Stimulated activated CD8-positive, alpha-beta memory T cell treated with anti-CD3 and anti-CD28 coated beads, Interleukin-12 subunit alpha, Interleukin-12 subunit beta, amount 100 ng/mL, for 4 hours (primary cell): Measurements from ENCODE around the gene CLEC18A.
"Not testable (repeated sequence)": the region's sequence is repeated elsewhere in the genome, so short reads cannot be mapped to it uniquely, and the experiment has no call there.

Experiments used
- DNase-seq: peaks from one replicate; pipeline ENCODE4 v3.0.0-alpha.2; 2020; ENCODE audit warnings: low read depth

The CLEC18A gene

GRCh38 chr16:69930117-69930776, 20.9 kb upstream of the CLEC18A start:
- peak; percentile 10 for DNase-seq

GRCh38 chr16:69931631-69932030, 19.5 kb upstream of the CLEC18A start:
- DNase-seq = no peak

DNA sequence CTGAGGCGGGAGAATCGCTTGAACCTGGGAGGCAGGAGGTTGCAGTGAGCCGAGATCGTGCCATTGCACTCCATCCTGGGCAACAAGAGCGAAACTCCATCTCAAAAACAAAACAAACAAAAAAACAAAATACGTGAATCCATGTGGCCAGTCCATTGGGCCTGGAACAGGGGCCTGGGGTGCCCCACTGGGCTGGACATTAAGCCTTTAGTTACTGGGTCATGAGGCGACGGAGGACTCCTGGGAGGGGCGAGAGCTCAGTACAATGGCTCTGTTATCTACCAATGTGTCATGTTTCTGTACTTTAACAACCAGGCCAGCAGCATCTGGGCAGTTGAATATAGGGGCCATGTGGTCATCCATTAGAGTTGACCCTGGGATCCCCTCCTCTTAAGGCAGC, 18.9 kb upstream of the CLEC18A start:
- no peak for DNase-seq

DNA sequence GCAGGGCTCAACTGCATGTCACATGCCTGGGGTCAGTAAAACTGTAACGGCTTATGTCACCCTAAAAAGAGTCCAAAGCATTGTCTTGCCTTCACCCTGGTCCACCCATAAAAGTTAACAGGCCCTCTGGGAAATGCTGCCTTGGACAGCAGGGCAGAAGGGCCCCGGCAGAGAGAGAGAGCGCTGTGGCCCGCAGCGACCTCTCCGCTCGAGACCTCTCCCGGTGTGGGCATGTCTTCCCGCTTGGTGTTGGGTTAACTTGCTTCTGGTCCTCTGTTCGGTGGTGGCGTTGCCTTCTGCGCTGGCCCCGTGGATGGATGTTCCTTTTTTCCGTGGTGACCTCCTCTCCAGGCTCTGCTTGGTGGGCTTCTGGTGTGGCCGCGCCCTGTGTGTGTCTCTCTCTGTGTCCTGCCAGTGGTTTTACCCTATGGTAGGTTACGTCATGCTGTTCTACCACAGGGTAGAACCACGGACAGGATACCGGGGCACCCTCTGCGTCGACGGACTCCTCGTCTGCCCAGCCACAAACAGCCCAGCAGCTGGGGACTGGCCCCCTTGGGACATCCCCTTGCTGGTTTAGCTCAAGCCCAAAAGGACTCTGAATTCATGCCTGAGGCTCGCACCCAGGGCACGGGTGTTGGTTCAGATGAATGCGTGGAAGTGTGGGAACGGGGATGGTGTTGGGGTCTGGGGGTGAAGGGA, 18.3 kb upstream of the CLEC18A start:
- no peak for DNase-seq

GRCh38 chr16:69934044-69934443, 17.1 kb upstream of the CLEC18A start:
- no peak for DNase-seq

GRCh38 chr16:69934751-69935150, 16.4 kb upstream of the CLEC18A start:
- DNase-seq = no peak

DNA sequence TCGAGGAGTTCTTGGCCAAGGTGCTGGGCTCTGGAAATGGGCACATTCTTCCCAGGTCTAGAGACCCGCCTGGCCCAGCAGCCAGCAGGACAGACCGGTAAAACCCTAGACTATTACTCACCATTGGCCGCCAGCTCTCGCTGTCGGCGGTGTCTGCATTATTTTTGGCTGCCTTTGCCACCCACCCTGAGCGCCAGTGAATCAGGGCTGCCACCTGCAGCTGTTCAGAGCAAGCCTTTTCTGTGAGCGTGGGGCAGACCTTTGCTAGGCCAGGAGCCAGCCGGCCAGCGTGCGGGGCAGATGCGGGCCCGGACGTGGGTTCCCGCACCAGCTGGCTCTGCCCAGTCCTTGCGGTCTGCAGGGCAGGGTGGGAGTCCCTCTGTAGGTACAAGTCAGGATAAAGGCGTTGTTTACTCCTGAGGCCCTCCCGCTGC, 15.8 kb upstream of the CLEC18A start:
- no peak for DNase-seq

GRCh38 chr16:69935740-69936139, 15.4 kb upstream of the CLEC18A start:
- no peak for DNase-seq

- no peak for DNase-seq
These were observed 14.9 kb upstream of the CLEC18A start for GRCh38 chr16:69936252-69936651.

- DNase-seq = no peak
These were observed 14.4 kb upstream of the CLEC18A start for GRCh38 chr16:69936751-69937211.

- no peak for DNase-seq
These were observed 13.6 kb upstream of the CLEC18A start for GRCh38 chr16:69937465-69937951.

- no peak for DNase-seq
These were observed 11.9 kb upstream of the CLEC18A start for GRCh38 chr16:69938981-69939820.

- no peak for DNase-seq
These were observed 11.1 kb upstream of the CLEC18A start for GRCh38 chr16:69939821-69940585.

DNA sequence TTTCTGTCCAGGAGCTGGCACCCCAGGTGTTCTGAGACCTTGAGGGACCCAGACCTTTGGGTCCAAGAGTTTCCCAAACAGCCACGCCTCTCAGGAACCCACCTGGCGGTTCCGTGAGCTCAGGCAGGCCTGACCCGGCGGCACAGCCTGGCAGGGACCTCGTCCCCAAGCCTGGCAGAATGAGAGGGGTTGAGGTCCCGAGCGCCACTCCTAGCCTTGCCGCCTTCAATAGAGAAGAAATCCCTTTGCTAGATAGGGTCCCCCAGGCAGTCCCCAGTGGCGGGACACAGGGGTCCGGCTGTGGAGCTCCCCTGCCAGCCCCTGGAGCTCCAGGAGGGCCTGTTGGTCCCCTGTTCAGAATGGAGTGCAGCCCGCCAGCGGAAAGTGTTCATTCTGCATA, 10.5 kb upstream of the CLEC18A start:
- no peak for DNase-seq

DNA sequence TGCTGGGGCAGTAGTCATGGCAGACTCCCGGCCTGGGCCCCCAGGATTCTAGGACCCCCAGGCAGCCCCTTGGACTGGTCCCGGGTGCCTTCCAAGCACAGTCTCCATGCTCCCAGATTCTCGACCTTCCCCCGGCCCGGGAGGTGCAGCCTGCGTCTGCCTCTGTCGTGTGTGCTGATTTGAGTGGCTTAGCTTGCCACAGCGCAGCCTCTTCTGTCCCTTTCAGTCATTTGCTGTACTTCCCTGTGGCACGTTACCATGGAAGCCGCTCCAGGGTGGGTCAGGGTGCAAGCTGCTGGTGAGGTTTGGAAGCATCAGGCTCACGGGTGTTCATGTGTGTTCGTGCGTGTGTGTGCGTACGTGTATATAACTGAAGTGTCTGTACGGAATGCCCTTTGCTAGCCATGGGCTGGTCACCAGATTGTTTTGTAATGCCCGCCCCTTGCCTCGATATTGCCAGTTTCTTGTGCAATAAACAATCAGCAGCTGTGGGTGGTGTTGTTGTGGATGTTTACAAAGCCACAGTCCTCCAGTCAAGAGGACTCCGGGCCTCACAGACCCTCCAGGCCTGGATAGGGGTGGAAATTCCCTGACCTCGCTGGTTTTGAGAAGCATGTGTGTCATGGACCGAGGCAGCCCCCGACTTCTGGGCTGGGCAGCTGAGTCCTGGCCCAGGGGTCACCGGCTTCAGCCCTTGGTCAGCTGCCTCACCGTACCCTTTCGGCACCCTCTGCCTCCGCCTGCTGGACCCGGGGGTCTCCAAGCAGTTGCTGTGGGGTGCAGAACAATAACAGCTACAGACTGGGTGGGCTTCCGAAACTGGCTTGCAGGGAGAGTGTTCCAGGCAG, 9.7 kb upstream of the CLEC18A start:
- no peak for DNase-seq

DNA sequence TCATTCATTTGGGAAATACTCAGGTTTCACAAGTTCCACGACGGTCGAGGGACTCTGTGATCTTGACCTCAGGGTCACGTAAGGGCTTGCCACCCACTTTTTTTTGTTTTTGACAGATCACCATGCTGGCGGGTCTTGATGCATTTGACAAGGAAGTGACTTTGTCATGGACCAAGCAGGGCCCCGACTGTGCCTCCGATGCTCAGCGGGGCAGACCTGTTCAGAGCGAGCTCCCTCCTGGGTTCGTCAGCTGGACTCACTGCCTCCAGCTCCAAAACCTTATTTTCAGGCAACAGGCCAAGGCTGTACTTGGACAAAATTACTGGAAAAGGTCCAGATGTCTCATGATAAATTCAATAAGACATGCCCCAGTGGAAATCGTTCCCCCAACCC, 9.0 kb upstream of the CLEC18A start:
- no peak for DNase-seq

GRCh38 chr16:69942627-69943170, 8.4 kb upstream of the CLEC18A start:
- DNase-seq = no peak

DNA sequence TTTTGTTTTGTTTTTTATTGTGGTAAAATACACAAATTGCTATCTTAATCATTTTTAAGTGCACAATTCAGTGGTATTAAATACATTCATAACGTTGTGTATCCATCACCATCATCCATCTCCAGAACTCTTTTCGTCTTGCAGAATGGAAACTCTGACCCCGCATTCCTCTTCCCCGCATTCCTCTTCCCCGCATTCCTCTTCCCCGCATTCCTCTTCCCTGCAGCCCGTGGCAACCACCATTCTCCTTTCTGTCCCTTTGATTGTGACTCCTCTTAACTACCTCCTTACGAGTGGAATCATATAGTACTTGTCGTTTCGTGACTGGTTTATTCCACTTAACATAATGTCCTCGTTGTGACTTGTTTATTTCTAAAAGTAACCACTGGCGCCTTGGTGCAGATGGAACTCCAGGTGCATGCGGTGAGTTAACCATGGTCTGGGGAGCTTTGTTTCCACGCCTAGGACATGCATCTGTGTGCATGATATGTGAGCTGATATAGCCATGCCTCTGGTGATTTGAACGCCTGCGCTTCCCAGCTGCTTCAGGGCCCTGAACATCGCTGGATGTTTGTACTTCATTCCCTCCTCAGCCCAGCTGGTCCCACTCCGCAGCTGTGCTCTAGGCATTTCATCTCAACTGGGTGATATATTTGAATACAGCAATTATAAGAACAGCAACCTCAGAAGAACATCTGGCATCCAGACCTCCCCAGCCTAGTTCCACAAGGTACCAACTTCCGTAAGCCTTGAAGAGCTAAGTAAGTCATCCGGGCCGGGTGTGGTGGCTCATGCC, 7.7 kb upstream of the CLEC18A start:
- not testable (repeated sequence) for DNase-seq

DNA sequence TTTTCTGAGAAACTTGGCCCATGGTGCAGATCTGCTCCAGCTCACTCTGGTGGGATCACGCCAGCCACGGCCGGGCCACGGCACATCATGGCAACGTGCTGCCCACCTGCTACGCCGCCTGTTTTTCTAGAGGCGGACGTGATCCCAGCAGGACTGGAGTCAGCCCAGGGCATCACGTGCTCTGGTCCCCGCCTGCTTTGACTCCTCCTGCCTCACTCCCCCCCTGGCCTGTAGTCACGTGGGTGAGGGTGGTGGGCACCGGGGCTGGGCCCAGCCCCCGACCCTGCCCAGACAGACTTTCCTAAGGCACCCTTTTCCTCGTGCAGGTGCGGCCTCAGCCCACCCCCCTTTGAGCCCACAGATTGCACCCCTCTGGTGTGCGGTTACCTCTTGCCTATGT, 723 bp upstream of the CLEC18A start:
- DNase-seq = not testable (repeated sequence)

- DNase-seq = not testable (repeated sequence)
These were observed 518 bp downstream of the CLEC18A start for GRCh38 chr16:69951672-69952031.
